GM12873 (cell line): ENCODE measurements around the gene CISD2.

Source experiments
- CTCF ChIP-seq: IDR thresholded peaks from 2 replicates; pipeline ENCODE4 v1.5.1; 2012; ENCODE audit warnings: low read depth, mild to moderate bottlenecking, moderate library complexity, low read length, control low read depth; ENCODE audit not compliant: insufficient read depth; ENCODE audit errors: missing control alignments

Gene CISD2

DNA sequence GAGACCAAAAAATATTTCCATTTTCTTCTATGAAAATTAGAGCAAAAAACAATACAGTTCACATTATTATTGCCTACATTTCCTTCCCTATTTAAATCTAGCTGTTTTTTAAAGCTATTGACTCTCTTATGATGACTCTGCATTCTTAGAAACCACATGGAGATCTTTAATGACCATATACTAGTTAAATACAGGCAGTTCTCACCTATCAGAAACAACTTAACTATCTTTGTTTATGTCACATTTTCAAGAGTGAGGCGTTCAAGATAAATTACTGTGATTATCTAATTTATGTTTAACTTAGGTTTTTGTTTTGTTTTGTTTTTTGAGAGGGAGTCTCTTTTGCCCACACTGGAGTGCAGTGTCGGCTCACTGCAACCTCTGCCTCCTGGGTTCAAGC, 3.0 kb downstream of the CISD2 start:
- TF ChIP-seq CTCF = no peak

DNA sequence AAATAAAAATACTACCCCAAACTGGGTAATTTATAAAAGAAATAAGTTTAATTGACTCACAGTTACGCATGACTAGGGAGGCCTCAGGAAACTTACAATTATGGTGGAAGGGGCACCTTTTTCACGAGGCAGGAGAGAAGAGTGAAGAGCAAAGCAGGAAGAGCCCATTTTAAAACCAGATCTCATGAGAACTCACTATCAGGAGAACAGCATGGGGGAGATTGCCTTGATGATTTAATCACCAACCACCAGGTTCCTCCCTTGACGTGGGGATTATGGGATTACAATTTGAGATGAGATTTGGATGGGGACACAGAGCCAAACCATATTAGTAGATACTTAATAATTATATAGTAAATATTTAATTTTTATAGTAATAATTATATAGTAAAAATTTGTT, 10.1 kb downstream of the CISD2 start:
- no peak for TF ChIP-seq CTCF

GRCh38 chr4:102881343-102881742, 12.6 kb downstream of the CISD2 start:
- TF ChIP-seq CTCF = no peak

DNA sequence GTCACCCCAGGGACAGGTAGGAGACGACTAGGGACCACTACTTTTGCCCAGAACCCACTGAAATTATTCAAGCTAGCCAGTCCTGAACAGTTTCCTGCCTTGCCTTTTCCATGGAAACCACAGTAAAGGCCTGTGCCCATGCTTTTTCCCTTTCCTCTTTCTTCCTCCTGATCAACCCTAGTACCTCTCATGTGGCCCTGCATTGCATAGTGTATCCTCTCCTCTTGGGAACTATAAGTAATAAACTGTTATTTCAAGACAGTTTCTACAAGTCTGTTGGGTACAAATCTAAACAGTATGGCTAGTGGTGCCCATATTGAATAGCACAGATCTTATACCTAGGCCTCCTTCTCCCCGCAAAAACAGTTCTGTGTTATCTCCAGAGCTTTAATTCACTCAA, 14.5 kb downstream of the CISD2 start:
- TF ChIP-seq CTCF = no peak

GRCh38 chr4:102901804-102902203, 33.0 kb downstream of the CISD2 start:
- TF ChIP-seq CTCF = no peak

GRCh38 chr4:102918859-102919258, 50.1 kb downstream of the CISD2 start:
- no peak for TF ChIP-seq CTCF

DNA sequence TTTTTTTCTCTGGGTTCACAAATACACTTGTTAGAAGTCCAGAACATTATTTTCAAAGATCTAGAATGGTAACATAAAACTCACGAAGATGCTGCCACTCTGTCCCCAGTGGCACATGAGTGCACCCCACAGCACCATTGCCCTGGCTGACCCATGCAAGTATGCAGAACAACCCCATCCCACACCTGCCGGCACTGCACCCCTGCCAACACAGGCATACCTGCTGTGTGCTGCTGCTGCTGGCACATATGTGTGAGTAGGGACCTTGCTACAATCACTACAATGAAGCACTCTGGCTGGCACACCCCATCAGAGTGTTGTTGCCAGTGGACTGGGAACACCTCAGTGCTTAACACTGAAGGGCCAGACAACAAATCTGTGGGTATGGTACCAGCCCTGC, 66.9 kb downstream of the CISD2 start:
- TF ChIP-seq CTCF = no peak
